Measurements from ENCODE around the gene SBK2. TPM values are rescaled to one million over a fixed set of nuclear protein-coding genes. Genes with fewer than 3 reads are reported as not detected.
"Not testable (repeated sequence)": the region's sequence is repeated elsewhere in the genome, so short reads cannot be mapped to it uniquely, and the experiment has no call there.

SBK2 gene
- polyA plus RNA-seq, 1 of the 3 experiments (the other 2 are of a cell fraction): 0.20 TPM

DNA sequence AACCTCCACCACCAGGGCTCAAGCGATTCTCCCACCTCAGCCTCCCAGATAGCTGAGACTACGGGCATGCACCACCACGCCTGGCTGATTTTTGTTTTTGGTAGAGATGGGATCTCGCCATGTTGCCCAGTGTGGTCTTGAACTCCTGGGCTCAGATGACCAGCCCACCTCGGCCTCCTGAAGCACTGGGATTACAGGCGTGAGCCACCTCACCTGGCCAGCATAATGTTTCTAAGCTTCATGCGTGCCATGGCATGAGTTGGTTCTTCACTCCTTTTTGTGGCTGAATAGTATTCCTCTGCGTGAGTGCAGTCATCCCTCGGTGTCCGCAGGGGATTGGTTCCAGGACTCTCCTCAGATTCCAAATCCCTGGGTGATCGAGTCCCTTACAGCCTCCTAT lies 47.9 kb upstream of the SBK2 start (continued):
- no peak for TF ChIP-seq PBX3 (IDR thresholded peaks at IDR 0.05)
- no peak for TF ChIP-seq SMC3 (IDR thresholded peaks at IDR 0.05; ENCODE audit: low read depth, low read length)
- TF ChIP-seq CHD2 (IDR thresholded peaks at IDR 0.05; ENCODE audit: low read length, partially characterized antibody): no peak
- no peak for TF ChIP-seq POLR2AphosphoS5 (IDR thresholded peaks at IDR 0.05; ENCODE audit: low read depth, low read length)

GRCh38 chr19:55583897-55584296 lies 47.0 kb upstream of the SBK2 start:
- not testable (repeated sequence) for H3K27me3 ChIP-seq (ENCODE audit: insufficient read depth); H4K20me1 ChIP-seq (ENCODE audit: insufficient read depth); H3K9me2 ChIP-seq; H3K27ac ChIP-seq (ENCODE audit: low read depth in 2 of 2, low read length in 1 of 2); H3K4me3 ChIP-seq (ENCODE audit: low read depth in 2 of 2, low read length in 1 of 2); H3K36me3 ChIP-seq (replicated peaks in 1 of 2; ENCODE audit: control insufficient read depth in 1 of 2, insufficient read depth in 2 of 2, low read length in 1 of 2); H2AFZ ChIP-seq (ENCODE audit: low read depth); DNase-seq; H3K4me2 ChIP-seq; H3K9me3 ChIP-seq; H3K9ac ChIP-seq
- Histone ChIP-seq H3K4me1 (ENCODE audit: control insufficient read depth in 1 of 2, insufficient read depth in 2 of 2, low read depth in 1 of 2, low read length in 1 of 2) (peaks cover 15 to 25% of the 10 kb centered on the region in 2 experiments; a peak in 2 of 4 replicates), H3K79me2 (ENCODE audit: insufficient read depth) (peaks cover 15% of the 10 kb centered on the region), H3F3A (replicated peaks; ENCODE audit: insufficient read depth) (peaks cover 19% of the 10 kb centered on the region)
- CTCF ChIA-PET: interaction anchor here (0.9 to 1.3 kb wide), 3 partner anchors 10 to 67 kb away, joined by 3 to 4 read pairs (median 3); partner anchors contain the start of gene ZNF865
- WGBS (ENCODE audit: low lambda C conversion rate): 88% methylated on average over 8 of the region's 8 CpGs
- POLR2A ChIA-PET: interaction anchor here (0.6 kb wide), 1 partner anchor 53 kb away, joined by 3 read pairs; no protein-coding TSS in a partner anchor

- POLR2A ChIA-PET: not testable (repeated sequence)
- CTCF ChIA-PET: interaction anchor here (1.0 to 1.1 kb wide), 2 partner anchors 50 to 90 kb away, joined by 3 to 4 read pairs; no protein-coding TSS in a partner anchor
These were observed 45.4 kb upstream of the SBK2 start for GRCh38 chr19:55582284-55582683.

DNA sequence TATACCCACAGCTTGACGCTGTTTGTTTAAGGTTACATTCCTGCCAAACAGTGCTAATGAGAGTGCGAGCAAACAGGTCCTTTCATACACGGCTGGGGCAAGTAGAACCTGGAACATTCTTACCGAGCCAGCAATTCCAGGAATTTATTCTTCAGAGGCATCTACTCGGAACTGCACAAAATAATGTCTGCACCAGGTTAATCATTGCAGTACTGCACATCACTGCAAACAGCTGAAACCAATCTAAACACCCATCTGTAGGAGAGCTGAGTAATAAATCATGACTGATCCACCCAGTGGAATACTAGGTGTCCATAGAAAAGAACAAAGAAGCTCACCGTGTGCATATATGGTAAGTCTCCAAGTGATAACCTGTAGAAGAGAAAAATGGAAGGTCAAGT lies 44.9 kb upstream of the SBK2 start:
- no peak overlapping the region for H3K4me3 ChIP-seq (ENCODE audit: low read depth in 2 of 2, low read length in 1 of 2)
- ChIA-PET POLR2A (no interaction called here), CTCF (interaction anchor here (0.9 to 2.2 kb wide), 4 partner anchors 24 to 115 kb away, joined by 3 to 14 read pairs (median 4); partner anchors contain the start of gene ZNF865)
- no peaks in the 10 kb centered on the region for H3K9me3 ChIP-seq
- no peaks in the 10 kb centered on the region for H3K27me3 ChIP-seq (ENCODE audit: insufficient read depth)
- H3K4me2 ChIP-seq: no peak overlapping the region
- no peak overlapping the region for H3K27ac ChIP-seq (ENCODE audit: low read depth in 2 of 2, low read length in 1 of 2)
- TF ChIP-seq TAF1 (IDR thresholded peaks at IDR 0.05; ENCODE audit: borderline replicate concordance, low read depth, low read length): no peak
- no peak for TF ChIP-seq ELF1 (IDR thresholded peaks at IDR 0.05)
- TF ChIP-seq TCF12 (IDR thresholded peaks at IDR 0.05): no peak
- TF ChIP-seq, protein P1, sequence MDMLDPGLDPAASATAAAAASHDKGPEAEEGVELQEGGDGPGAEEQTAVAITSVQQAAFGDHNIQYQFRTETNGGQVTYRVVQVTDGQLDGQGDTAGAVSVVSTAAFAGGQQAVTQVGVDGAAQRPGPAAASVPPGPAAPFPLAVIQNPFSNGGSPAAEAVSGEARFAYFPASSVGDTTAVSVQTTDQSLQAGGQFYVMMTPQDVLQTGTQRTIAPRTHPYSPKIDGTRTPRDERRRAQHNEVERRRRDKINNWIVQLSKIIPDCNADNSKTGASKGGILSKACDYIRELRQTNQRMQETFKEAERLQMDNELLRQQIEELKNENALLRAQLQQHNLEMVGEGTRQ (IDR thresholded peaks at IDR 0.05; ENCODE audit: borderline replicate concordance, low read depth, low read length): no peak
- TF ChIP-seq RCOR1 (IDR thresholded peaks at IDR 0.05; ENCODE audit: low read length): no peak
- 49% methylated on average over 6 of the region's 6 CpGs for WGBS (ENCODE audit: low lambda C conversion rate)
- no peaks in the 10 kb centered on the region for H3K9me2 ChIP-seq
- no peaks in the 10 kb centered on the region for H4K20me1 ChIP-seq (ENCODE audit: insufficient read depth)
- peaks cover 20% of the 10 kb centered on the region for H3K79me2 ChIP-seq (ENCODE audit: insufficient read depth)
- H3K4me1 ChIP-seq (ENCODE audit: control insufficient read depth in 1 of 2, insufficient read depth in 2 of 2, low read depth in 1 of 2, low read length in 1 of 2): peaks cover 13 to 22% of the 10 kb centered on the region in 2 experiments; a peak in 2 of 4 replicates
- H3K9ac ChIP-seq: no peak overlapping the region
- H3F3A ChIP-seq (replicated peaks; ENCODE audit: insufficient read depth): peaks cover 16% of the 10 kb centered on the region
- peaks cover 0 to 7% of the 10 kb centered on the region in 2 experiments for H3K36me3 ChIP-seq (replicated peaks in 1 of 2; ENCODE audit: control insufficient read depth in 1 of 2, insufficient read depth in 2 of 2, low read length in 1 of 2)
- H2AFZ ChIP-seq (ENCODE audit: low read depth): no peak overlapping the region
- no peak for DNase-seq

More at GRCh38 chr19:55582284-55582683, 45.4 kb upstream of the SBK2 start:
- H3K4me2 ChIP-seq; H3K27me3 ChIP-seq (ENCODE audit: insufficient read depth); DNase-seq; H2AFZ ChIP-seq (ENCODE audit: low read depth); H3K9ac ChIP-seq; H4K20me1 ChIP-seq (ENCODE audit: insufficient read depth); H3K9me3 ChIP-seq; H3K36me3 ChIP-seq (replicated peaks in 1 of 2; ENCODE audit: control insufficient read depth in 1 of 2, insufficient read depth in 2 of 2, low read length in 1 of 2); H3K9me2 ChIP-seq; H3K27ac ChIP-seq (ENCODE audit: low read depth in 2 of 2, low read length in 1 of 2); H3K4me3 ChIP-seq (ENCODE audit: low read depth in 2 of 2, low read length in 1 of 2): not testable (repeated sequence)
- WGBS (ENCODE audit: low lambda C conversion rate): 88% methylated on average over 4 of the region's 4 CpGs
- Histone ChIP-seq H3K79me2 (ENCODE audit: insufficient read depth) (peaks cover 20% of the 10 kb centered on the region), H3K4me1 (ENCODE audit: control insufficient read depth in 1 of 2, insufficient read depth in 2 of 2, low read depth in 1 of 2, low read length in 1 of 2) (peaks cover 15 to 25% of the 10 kb centered on the region in 2 experiments; a peak in 2 of 4 replicates), H3F3A (replicated peaks; ENCODE audit: insufficient read depth) (peaks cover 16% of the 10 kb centered on the region)
